ENCODE results near the gene PCBD1.

PCBD1 gene

GRCh38 chr10:70902661-70903261 lies 14.4 kb upstream of the PCBD1 start:
- DNase-seq (ENCODE audit: low spot score), result no peak

- DNase-seq (ENCODE audit: low spot score), result no peak
Observed at GRCh38 chr10:70901276-70901878, 13.0 kb upstream of the PCBD1 start.

GRCh38 chr10:70899096-70899495 lies 10.7 kb upstream of the PCBD1 start:
- no peak for DNase-seq (ENCODE audit: low spot score)

GRCh38 chr10:70898687-70899086 lies 10.3 kb upstream of the PCBD1 start:
- no peak for DNase-seq (ENCODE audit: low spot score)

- DNase-seq (ENCODE audit: low spot score), result no peak
Observed at GRCh38 chr10:70896551-70896950, 8.2 kb upstream of the PCBD1 start.

- DNase-seq (ENCODE audit: low spot score), result no peak
Observed at GRCh38 chr10:70894416-70894815, 6.1 kb upstream of the PCBD1 start.

GRCh38 chr10:70893227-70894006 lies 5.1 kb upstream of the PCBD1 start:
- no peak for DNase-seq (ENCODE audit: low spot score)

- DNase-seq (ENCODE audit: low spot score), result no peak
Observed at GRCh38 chr10:70892631-70893030, 4.3 kb upstream of the PCBD1 start.

GRCh38 chr10:70891627-70892026 lies 3.3 kb upstream of the PCBD1 start:
- DNase-seq (ENCODE audit: low spot score), result no peak

- DNase-seq (ENCODE audit: low spot score), result no peak
Observed at GRCh38 chr10:70890917-70891431, 2.6 kb upstream of the PCBD1 start.

GRCh38 chr10:70889291-70889690 lies 926 bp upstream of the PCBD1 start:
- DNase-seq (ENCODE audit: low spot score), result no peak

GRCh38 chr10:70886921-70887665 lies 1.3 kb downstream of the PCBD1 start:
- DNase-seq (ENCODE audit: low spot score), result no peak

GRCh38 chr10:70885931-70886903 lies 2.1 kb downstream of the PCBD1 start:
- DNase-seq (ENCODE audit: low spot score), result no peak

- DNase-seq (ENCODE audit: low spot score), result no peak
Observed at GRCh38 chr10:70885481-70885880, 2.9 kb downstream of the PCBD1 start.

GRCh38 chr10:70884741-70885140 lies 3.6 kb downstream of the PCBD1 start:
- DNase-seq (ENCODE audit: low spot score), result no peak

GRCh38 chr10:70880077-70880534 lies 8.3 kb downstream of the PCBD1 start:
- DNase-seq (ENCODE audit: low spot score), result peak; percentile 65

GRCh38 chr10:70879207-70879606 lies 9.2 kb downstream of the PCBD1 start:
- DNase-seq (ENCODE audit: low spot score), result no peak

GRCh38 chr10:70874061-70874460 lies 14.3 kb downstream of the PCBD1 start:
- no peak for DNase-seq (ENCODE audit: low spot score)

- DNase-seq (ENCODE audit: low spot score), result no peak
Observed at GRCh38 chr10:70872291-70872690, 16.1 kb downstream of the PCBD1 start.

GRCh38 chr10:70866424-70866823 lies 21.9 kb downstream of the PCBD1 start:
- DNase-seq (ENCODE audit: low spot score), result no peak

- DNase-seq (ENCODE audit: low spot score), result no peak
Observed at GRCh38 chr10:70864935-70865334, 23.4 kb downstream of the PCBD1 start.

Data from SW480 (cell line).